ENCODE data around the gene CNIH3.

DNA sequence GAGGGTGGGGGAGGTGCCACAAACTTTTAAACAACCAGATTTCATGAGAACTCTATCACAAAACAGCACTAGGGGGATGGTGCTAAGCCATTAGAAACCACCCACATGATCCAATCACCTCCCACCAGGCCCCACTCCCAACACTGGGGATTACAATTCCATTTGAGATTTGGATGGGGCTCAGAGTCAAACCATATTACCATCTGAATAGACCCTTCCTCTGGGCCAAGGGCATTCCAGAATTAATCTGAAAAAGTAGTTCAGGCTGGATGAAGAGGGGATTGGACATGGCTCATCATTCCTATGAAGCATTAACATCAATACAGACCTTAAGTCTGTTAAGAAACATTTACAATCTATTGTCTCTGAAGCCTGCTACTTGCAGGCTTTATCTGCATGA is 163.4 kb downstream of the CNIH3 start:
- TF ChIP-seq, protein P1, sequence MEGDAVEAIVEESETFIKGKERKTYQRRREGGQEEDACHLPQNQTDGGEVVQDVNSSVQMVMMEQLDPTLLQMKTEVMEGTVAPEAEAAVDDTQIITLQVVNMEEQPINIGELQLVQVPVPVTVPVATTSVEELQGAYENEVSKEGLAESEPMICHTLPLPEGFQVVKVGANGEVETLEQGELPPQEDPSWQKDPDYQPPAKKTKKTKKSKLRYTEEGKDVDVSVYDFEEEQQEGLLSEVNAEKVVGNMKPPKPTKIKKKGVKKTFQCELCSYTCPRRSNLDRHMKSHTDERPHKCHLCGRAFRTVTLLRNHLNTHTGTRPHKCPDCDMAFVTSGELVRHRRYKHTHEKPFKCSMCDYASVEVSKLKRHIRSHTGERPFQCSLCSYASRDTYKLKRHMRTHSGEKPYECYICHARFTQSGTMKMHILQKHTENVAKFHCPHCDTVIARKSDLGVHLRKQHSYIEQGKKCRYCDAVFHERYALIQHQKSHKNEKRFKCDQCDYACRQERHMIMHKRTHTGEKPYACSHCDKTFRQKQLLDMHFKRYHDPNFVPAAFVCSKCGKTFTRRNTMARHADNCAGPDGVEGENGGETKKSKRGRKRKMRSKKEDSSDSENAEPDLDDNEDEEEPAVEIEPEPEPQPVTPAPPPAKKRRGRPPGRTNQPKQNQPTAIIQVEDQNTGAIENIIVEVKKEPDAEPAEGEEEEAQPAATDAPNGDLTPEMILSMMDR (IDR thresholded peaks at IDR 0.05; ENCODE audit: low read length) = no peak
- no peak for TF ChIP-seq EZH2 (IDR thresholded peaks at IDR 0.05; ENCODE audit: borderline replicate concordance, low read length)

Measured in OCI-LY1 (cell line).